ENCODE results near the gene SMIM30.
"Not testable (repeated sequence)": the region's sequence is repeated elsewhere in the genome, so short reads cannot be mapped to it uniquely, and the experiment has no call there.

The SMIM30 gene

GRCh38 chr7:113118074-113118959 is at the start of gene SMIM30:
SMIM30 (minus strand) TSS chr7:113118554; CDS start chr7:113117578, 976 bp downstream.
- peak; percentile 88 to 89 for DNase-seq

DNA sequence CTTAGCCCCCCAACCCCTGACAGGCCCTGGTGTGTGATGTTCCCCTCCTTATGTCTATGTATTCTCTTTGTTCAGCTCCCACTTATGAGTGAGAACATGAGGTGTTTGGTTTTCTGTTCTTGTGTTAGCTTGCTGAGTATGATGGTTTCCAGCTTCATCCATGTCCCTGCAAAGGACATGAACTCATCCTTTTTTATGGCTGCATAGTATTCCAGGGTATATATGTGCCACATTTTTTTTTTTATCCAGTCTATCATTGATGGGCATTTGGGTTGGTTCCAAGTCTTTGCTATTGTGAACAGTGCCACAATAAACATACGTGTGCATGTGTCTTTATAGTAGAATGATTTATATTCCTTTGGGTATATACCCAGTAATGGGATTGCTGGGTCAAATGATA is 47.8 kb upstream of the SMIM30 start:
- not testable (repeated sequence) for DNase-seq

- DNase-seq: no peak
These were observed 42.7 kb upstream of the SMIM30 start for GRCh38 chr7:113161050-113161449.

GRCh38 chr7:113159746-113160339 is 41.5 kb upstream of the SMIM30 start:
- DNase-seq: no peak

GRCh38 chr7:113158756-113159155 is 40.4 kb upstream of the SMIM30 start:
- no peak for DNase-seq

- DNase-seq: no peak
These were observed 35.8 kb upstream of the SMIM30 start for GRCh38 chr7:113154117-113154516.

GRCh38 chr7:113144817-113145216 is 26.5 kb upstream of the SMIM30 start:
- DNase-seq: no peak

- DNase-seq: no peak
These were observed 25.3 kb upstream of the SMIM30 start for GRCh38 chr7:113143486-113144257.

GRCh38 chr7:113142385-113143119 is 24.2 kb upstream of the SMIM30 start:
- DNase-seq: no peak

- no peak for DNase-seq
These were observed 23.4 kb upstream of the SMIM30 start for GRCh38 chr7:113141803-113142202.

- no peak for DNase-seq
These were observed 22.6 kb upstream of the SMIM30 start for GRCh38 chr7:113140956-113141355.

GRCh38 chr7:113137241-113137640 is 18.9 kb upstream of the SMIM30 start:
- DNase-seq: no peak

DNA sequence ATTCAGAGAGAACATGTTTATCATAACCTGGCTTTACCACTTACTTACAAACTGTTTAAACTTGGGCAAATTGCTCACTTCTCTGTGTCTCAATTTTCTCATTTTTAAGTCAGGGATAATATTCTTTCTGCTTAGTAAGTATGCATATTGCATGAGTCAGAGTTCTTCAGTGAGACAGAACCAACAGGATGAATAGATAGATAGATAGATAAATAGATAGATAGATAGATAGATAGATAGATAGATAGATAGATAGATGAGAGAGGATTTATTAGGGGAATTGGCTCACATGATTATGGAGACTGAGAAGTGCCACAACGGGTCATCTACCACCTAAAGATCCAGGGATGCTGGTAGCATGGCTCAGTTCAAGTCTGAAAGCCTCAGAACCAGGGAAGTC is 15.7 kb upstream of the SMIM30 start:
- DNase-seq: no peak

DNA sequence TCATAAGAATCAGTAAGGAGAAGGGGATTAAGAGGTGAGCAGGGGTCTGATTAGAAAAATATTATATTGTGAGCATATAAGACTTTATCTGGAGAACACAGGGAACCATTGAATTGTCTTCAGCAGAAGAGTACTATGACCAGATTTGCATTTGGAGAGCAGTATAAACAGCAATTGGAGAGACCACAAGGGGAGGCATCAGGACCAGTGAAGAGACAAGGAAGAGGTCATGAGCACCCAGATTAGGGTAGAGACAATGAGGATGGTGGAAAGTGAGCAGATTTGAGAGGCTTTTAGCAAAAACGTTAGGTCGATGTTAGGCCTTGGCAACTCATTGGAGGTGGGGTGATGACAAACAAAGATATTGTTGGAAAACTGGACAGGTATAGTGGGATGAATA is 13.0 kb upstream of the SMIM30 start:
- no peak for DNase-seq

DNA sequence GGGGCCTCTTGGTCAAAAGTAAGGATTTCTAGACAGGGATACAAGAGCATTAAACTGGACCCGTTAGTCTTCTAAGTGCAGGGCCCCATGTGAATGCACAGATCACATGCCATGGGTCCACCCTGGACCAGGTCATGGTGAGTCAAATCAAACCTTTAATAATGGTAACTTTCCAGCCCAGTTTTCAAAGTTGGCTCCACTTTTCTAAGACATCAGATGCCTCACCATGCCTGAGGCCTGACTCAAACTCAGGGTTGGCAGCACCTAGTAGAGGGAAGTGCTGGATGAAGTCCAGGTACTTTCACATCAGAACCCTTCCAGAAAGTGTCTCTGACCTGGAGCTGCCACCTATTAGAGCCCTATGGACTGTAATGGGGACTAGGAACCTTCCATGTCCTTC is 9.7 kb upstream of the SMIM30 start:
- no peak for DNase-seq

DNA sequence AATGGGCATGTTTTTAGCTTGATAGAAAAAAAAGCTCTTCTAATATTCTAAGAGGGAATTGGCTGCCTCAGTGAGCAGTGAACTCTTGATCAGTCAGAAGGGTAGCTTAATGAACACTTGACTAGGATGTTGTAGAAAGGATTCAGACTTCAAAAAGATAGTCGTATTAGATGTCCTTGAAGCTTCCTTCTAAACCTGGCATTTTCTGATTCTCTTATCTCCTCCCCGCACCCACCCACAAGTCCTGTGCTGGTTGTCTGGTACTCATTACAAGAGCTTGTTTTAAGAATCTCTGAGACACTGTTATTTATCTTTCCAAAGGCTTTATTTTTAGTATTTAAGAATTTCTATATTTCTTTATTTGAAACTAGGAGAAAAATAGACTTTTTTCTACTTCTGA is 7.4 kb upstream of the SMIM30 start:
- DNase-seq: no peak

DNA sequence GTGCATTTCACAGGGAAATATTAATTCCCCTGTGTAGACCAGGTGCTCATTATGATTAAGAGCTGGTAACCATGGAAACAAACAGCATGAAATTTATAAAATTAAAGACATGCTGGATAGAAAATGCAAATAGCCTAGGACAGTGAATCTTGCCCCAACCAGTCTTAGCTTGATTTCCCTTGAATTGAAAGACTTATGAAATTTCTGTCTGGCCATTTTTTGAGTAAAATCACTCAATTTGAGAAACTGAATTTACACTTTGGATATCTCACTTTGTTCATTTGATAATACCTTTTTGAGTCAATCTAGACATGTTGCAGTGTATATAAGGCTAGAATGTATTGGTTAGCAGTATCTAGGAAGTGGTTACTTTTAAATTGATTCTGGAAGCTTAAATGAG is 4.4 kb upstream of the SMIM30 start:
- no peak for DNase-seq

GRCh38 chr7:113120647-113121046 is 2.3 kb upstream of the SMIM30 start:
- DNase-seq: no peak

DNA sequence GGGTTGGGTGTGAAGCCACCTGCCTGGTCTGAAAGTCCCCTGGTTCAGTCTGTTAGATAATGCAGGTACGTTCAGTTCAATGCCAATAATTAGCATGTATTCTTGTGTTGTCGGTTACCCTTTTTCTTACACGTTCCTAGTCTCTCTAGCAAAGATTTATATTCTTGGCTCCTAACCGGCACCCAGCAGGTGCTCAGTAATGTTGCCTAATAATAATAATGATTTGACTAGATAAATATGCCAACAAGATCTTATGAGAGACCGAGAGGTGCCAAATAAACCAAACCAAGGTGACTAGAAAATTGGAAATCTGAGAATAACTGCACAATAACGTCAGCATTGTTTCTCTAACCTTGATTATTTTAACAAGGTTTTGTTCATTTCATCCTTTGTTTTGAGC is 1.1 kb upstream of the SMIM30 start:
- no peak for DNase-seq

GRCh38 chr7:113117374-113117774 is 980 bp downstream of the SMIM30 start:
- not testable (repeated sequence) for DNase-seq

- DNase-seq: no peak
These were observed 4.4 kb downstream of the SMIM30 start for GRCh38 chr7:113113912-113114311.

- DNase-seq: no peak
These were observed 8.6 kb downstream of the SMIM30 start for GRCh38 chr7:113109718-113110117.

DNA sequence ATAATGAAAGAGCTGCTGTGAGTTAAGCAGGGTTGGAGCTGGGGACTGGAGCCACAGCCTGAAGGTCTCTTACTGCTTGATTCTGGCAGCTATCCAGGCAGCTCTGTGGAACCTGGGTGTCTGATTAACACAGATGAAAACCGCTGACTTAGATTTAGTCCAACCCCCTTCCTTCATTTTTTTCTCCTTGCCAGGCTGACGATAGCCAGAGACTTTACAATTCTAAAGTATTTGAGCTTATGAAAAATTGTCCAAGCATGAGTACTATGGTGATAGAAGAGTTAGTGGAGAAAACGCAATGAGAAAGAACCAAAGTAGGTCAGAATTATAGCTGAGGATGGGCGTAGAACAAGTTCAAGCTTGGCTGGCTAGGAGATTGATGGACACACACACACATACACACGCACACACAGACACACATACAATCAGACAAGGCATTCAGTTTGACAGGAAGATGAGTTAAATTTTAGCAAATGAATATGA is 18.2 kb downstream of the SMIM30 start:
- DNase-seq: no peak
